Urothelium cell line (cell line): Measurements from ENCODE around the gene PLA2G5.

Experiments
- DNase-seq: peaks from one replicate; pipeline ENCODE4 v3.0.0; 2011; ENCODE audit warnings: low spot score, mixed read lengths
- FAIRE-seq: peaks from 2 replicates; lab custom pipeline; 2011; peaks lifted over from hg19 to GRCh38; lab: Jason Lieb, UNC

The PLA2G5 gene

DNA sequence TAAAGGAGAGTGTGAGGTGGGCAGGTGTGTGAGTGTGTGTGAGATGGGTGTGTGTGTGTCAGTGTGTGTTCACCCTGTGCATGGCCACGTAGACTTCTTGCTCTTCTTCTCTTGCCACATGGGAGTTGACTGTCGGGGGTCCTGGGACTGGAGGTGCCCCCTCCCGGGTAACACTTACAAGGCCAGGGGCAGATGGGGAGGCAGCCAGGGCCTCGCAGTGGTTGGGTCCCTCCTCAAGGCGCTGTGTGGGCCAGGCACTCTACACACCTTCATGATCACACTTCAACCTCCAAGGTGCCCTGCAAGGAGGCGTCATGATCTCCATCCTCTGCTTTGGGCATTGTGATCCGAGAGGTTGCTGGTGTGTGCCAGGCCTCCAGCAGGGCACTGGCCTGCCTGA lies 71.5 kb downstream of the PLA2G5 start:
- no peak for DNase-seq
- FAIRE-seq = no peak
